ENCODE data around the gene HDAC7.

DNA sequence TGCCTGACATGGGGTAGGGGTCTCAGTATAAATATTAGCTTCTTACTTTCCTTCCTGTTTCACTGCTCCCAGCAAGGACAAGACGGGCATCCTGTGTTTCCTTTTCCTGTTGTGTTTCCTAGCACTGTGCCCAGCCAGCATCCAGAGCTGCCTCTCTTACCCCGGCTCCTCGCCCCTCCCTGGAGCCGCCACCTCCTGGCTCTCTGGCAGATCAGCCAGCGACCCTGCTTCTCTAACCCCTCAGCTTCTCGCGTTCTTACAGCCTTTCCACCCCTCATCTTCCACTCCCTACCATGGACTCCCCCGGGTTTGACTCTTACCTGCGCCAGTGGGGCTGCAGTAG, 17.8 kb downstream of the HDAC7 start:
- TF ChIP-seq, protein P1, sequence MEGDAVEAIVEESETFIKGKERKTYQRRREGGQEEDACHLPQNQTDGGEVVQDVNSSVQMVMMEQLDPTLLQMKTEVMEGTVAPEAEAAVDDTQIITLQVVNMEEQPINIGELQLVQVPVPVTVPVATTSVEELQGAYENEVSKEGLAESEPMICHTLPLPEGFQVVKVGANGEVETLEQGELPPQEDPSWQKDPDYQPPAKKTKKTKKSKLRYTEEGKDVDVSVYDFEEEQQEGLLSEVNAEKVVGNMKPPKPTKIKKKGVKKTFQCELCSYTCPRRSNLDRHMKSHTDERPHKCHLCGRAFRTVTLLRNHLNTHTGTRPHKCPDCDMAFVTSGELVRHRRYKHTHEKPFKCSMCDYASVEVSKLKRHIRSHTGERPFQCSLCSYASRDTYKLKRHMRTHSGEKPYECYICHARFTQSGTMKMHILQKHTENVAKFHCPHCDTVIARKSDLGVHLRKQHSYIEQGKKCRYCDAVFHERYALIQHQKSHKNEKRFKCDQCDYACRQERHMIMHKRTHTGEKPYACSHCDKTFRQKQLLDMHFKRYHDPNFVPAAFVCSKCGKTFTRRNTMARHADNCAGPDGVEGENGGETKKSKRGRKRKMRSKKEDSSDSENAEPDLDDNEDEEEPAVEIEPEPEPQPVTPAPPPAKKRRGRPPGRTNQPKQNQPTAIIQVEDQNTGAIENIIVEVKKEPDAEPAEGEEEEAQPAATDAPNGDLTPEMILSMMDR (IDR thresholded peaks at IDR 0.05; ENCODE audit: insufficient read depth, low read depth, low read length) = no peak
- no peak for TF ChIP-seq EZH2 (IDR thresholded peaks at IDR 0.05; ENCODE audit: insufficient read depth, low read length)

All from astrocyte (in vitro differentiated cells and primary cell).